Coronary artery (tissue), 2 donors: ENCODE data around the gene TSPYL4.

Source experiments
- DNase-seq: peaks from one replicate; pipeline ENCODE4 v3.0.0-alpha.2; 2017; ENCODE audit warnings: low spot score
- H3K27ac ChIP-seq, 2 donors: fragments of 200-600 bp; sonication (generic); one replicate each; pipeline ENCODE4 v1.5.1; 2016 to 2019
- H3K4me3 ChIP-seq: fragments of 200-600 bp; sonication (generic); 2 replicates; pipeline ENCODE4 v1.5.1; 2016; ENCODE audit warnings: mild to moderate bottlenecking, moderate library complexity
- TF ChIP-seq, protein P1 (sequence below): fragments of 200-600 bp; sonication (generic); IDR thresholded peaks from one replicate; pipeline ENCODE4 v1.5.1; 2019; ENCODE audit warnings: antibody characterized with exemption

TSPYL4 gene

DNA sequence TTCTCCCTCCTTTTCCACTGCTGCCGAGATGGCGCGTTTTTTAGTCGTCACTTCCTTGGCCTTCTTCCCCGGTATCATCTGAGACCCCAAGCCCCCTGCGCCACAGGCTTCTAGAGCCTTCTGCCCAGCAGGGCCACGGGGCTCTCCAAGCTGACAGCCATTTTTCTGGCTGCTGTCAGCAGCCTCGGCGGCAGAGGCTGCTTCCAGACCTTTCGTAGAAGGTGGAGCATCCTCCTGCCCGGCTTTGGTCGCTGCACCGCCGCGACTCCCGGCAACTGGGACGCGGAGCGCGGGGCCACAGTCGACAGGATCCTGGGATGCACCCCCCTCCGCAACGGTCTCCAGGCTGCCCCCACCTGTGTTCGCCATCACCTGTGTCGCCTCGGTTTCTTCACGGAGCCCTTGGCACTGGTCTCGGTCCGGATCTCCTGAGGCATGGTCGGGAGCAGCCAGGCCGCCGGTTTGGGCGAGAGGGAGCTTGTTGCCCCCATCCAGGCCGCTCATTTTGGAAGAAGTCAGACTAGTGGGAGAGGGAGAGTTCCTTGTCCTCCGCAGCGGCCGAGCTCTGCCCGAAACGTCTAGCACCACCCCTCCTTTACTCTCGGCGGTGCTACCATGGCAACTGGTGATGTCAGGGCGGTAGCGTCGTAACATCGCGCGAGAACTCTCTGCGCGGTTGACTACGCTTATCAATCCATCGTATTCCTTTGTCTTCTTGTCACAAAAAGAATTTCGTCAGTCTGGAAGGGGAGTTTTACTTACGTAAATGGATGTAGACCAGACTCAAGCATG, at the start of gene TSPYL4:
TSPYL4 (minus strand) TSS at position 571 of the 792 bp plus-strand sequence; CDS start at position 504, 67 bp downstream.
- Histone ChIP-seq H3K4me3 (peak within 1 kb of the TSS; percentile 86), H3K27ac (peak within 1 kb of the TSS; percentile 79 to 91)
- TF ChIP-seq, protein P1, sequence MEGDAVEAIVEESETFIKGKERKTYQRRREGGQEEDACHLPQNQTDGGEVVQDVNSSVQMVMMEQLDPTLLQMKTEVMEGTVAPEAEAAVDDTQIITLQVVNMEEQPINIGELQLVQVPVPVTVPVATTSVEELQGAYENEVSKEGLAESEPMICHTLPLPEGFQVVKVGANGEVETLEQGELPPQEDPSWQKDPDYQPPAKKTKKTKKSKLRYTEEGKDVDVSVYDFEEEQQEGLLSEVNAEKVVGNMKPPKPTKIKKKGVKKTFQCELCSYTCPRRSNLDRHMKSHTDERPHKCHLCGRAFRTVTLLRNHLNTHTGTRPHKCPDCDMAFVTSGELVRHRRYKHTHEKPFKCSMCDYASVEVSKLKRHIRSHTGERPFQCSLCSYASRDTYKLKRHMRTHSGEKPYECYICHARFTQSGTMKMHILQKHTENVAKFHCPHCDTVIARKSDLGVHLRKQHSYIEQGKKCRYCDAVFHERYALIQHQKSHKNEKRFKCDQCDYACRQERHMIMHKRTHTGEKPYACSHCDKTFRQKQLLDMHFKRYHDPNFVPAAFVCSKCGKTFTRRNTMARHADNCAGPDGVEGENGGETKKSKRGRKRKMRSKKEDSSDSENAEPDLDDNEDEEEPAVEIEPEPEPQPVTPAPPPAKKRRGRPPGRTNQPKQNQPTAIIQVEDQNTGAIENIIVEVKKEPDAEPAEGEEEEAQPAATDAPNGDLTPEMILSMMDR: no peak
- peak; percentile 96 for DNase-seq

DNA sequence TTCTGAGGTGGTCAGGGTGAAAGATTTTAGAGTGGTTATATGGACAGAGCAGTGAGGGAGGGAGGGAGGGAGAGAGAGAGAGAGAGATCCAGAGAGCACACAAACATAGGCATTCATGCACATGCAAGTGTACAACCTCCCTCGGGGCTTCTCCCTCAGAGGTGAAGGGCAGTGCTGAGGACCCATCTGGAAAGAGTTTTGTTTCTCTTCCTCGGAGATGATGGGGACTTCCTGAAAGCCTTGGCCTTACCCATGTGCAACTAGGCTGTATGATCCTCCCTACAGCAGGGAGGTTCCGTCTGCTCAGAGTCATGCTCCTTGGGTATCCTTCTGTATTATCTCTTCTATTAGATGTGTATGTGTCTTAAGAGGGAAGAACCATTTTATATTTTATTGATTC, 47.2 kb upstream of the TSPYL4 start:
- no peak overlapping the region for H3K4me3 ChIP-seq
- DNase-seq: no peak
- TF ChIP-seq, protein P1: no peak
- H3K27ac ChIP-seq: no peak overlapping the region

DNA sequence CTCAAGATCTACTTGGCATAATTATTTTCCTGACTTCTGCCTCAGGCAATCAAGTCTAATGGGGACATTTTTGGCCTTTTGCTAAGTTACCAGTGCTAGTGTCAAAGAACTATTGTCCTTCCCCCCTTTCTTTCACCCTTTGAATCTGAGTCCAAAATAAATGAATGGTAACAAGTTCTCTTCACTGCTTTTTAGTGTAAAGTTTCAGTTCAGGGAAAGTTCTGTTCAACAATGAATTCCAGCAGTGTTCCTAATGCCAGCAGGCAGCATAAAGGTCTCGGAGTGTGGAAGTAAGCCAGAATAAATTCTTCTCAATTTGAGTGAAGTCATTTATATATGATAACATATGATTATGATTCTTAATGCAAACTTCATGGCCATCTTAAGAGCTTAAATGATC, 46.7 kb upstream of the TSPYL4 start:
- DNase-seq: no peak
- Histone ChIP-seq H3K4me3 (no peak overlapping the region), H3K27ac (no peak overlapping the region)
- TF ChIP-seq, protein P1: no peak

DNA sequence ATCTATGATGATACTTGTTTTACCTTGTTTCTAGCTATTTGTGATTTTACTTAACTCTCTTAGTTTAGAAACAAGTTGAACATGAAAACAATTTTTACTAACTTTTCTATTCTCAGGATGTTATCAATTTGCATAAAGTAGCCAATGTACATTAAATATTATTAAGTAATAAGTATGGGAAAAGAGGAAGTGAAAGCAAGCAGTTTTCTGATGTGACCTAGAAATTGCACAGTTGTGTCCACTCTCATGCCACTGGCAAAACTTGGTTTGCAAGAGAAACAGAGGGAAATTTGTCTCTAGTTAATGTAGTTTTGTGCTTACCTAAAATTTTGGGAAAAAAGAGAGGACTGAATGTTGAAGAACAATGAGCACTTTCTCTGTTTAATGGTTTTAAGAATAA, 45.1 kb upstream of the TSPYL4 start:
- Histone ChIP-seq H3K4me3 (no peak overlapping the region), H3K27ac (no peak overlapping the region)
- TF ChIP-seq, protein P1: no peak
- DNase-seq: no peak

DNA sequence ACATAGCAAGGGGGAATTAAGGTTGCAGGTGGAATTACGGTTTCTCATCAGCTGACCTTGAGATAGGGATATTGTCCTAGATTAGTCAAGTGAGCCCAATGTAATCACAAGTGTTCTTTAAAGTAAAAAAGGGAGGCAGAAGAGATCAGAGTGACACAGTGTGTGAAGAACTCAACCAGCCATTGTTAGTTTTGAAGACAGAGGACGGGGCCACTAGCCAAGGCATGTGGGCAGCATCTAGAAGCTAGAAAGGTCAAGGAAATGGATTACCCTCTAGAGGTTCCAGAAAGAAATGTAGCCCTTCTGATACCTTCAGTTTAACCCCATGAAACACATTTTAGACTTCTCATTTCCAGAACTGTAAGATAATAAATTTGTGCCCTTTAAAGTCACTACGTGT, 44.4 kb upstream of the TSPYL4 start:
- no peak overlapping the region for H3K27ac ChIP-seq
- H3K4me3 ChIP-seq: no peak overlapping the region
- no peak for DNase-seq
- TF ChIP-seq, protein P1: no peak

DNA sequence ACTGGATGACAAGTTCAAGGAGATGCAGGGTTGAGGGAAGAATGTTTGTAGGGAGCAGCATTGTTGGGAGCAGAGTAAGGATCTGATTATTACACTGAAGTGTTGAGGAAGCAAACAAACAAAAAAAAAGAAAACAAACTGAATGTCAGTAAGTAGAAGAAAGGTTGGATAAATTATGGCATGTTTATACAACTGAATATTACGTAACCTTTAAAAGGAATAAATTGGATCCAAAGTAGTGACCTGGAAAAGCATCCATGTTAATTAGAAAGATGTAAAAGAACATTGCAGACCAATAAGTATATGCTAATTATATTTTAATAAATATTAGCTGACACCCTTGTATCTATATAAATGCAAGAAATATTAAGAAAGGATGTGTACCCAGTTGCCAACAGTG, 38.7 kb upstream of the TSPYL4 start:
- TF ChIP-seq, protein P1: no peak
- Histone ChIP-seq H3K27ac (no peak overlapping the region), H3K4me3 (no peak overlapping the region)
- no peak for DNase-seq
